CD4-positive, alpha-beta T cell treated with Interleukin-17A for 1 hour (primary cell): ENCODE results near the gene ERBB4.

Source experiments
- DNase-seq: peaks from one replicate; pipeline ENCODE4 v3.0.0-alpha.2; 2020

ERBB4 gene

GRCh38 chr2:211437396-211437795 is 1101.2 kb downstream of the ERBB4 start:
- no peak for DNase-seq

- no peak for DNase-seq
Measured at GRCh38 chr2:211436182-211436581, 1102.4 kb downstream of the ERBB4 start.

- DNase-seq, result no peak
Measured at GRCh38 chr2:211435331-211435730, 1103.3 kb downstream of the ERBB4 start.

GRCh38 chr2:211434773-211435172 is 1103.8 kb downstream of the ERBB4 start:
- DNase-seq, result no peak

GRCh38 chr2:211429256-211429920 is 1109.2 kb downstream of the ERBB4 start:
- no peak for DNase-seq

GRCh38 chr2:211426240-211426639 is 1112.4 kb downstream of the ERBB4 start:
- no peak for DNase-seq

GRCh38 chr2:211423018-211423417 is 1115.6 kb downstream of the ERBB4 start:
- DNase-seq, result no peak

GRCh38 chr2:211417544-211417943 is 1121.1 kb downstream of the ERBB4 start:
- no peak for DNase-seq

GRCh38 chr2:211416373-211416772 is 1122.2 kb downstream of the ERBB4 start:
- DNase-seq, result no peak

GRCh38 chr2:211413746-211414145 is 1124.9 kb downstream of the ERBB4 start:
- DNase-seq, result no peak

GRCh38 chr2:211408483-211408891 is 1130.1 kb downstream of the ERBB4 start:
- DNase-seq, result no peak

- no peak for DNase-seq
Measured at GRCh38 chr2:211407076-211407475, 1131.5 kb downstream of the ERBB4 start.

- no peak for DNase-seq
Measured at GRCh38 chr2:211405036-211405435, 1133.6 kb downstream of the ERBB4 start.

- DNase-seq, result no peak
Measured at GRCh38 chr2:211404098-211404497, 1134.5 kb downstream of the ERBB4 start.

GRCh38 chr2:211401328-211401727 is 1137.3 kb downstream of the ERBB4 start:
- no peak for DNase-seq

GRCh38 chr2:211397764-211398163 is 1140.8 kb downstream of the ERBB4 start:
- no peak for DNase-seq

- DNase-seq, result no peak
Measured at GRCh38 chr2:211396815-211397214, 1141.8 kb downstream of the ERBB4 start.

- DNase-seq, result no peak
Measured at GRCh38 chr2:211391189-211391567, 1147.4 kb downstream of the ERBB4 start.

- DNase-seq, result no peak
Measured at GRCh38 chr2:211390536-211391188, 1147.9 kb downstream of the ERBB4 start.

GRCh38 chr2:211387734-211388133 is 1150.9 kb downstream of the ERBB4 start:
- no peak for DNase-seq

GRCh38 chr2:211380041-211380440 is 1158.6 kb downstream of the ERBB4 start:
- DNase-seq, result no peak

GRCh38 chr2:211376410-211376809 is 1162.2 kb downstream of the ERBB4 start:
- no peak for DNase-seq

GRCh38 chr2:211373203-211373602 is 1165.4 kb downstream of the ERBB4 start:
- no peak for DNase-seq

- DNase-seq, result no peak
Measured at GRCh38 chr2:211371465-211371864, 1167.1 kb downstream of the ERBB4 start.

GRCh38 chr2:211368467-211368866 is 1170.1 kb downstream of the ERBB4 start:
- DNase-seq, result no peak
